Inflammatory macrophage treated with lipopolysaccharide for 1 hour (primary cell): ENCODE data around the gene ZSCAN25.
"Not testable (repeated sequence)": the region's sequence is repeated elsewhere in the genome, so short reads cannot be mapped to it uniquely, and the experiment has no call there.

Experiments used
- DNase-seq, 2 donors: peaks; one replicate each; pipeline ENCODE4 v3.0.0-alpha.2; 2020 to 2022

ZSCAN25 gene

GRCh38 chr7:99651290-99651689 lies 34.5 kb downstream of the ZSCAN25 start:
- DNase-seq, result no peak

GRCh38 chr7:99652671-99653070 lies 35.9 kb downstream of the ZSCAN25 start:
- no peak for DNase-seq

- not testable (repeated sequence) for DNase-seq
Measured at GRCh38 chr7:99653269-99653668, 36.5 kb downstream of the ZSCAN25 start.

GRCh38 chr7:99653754-99654153 lies 37.0 kb downstream of the ZSCAN25 start:
- no peak for DNase-seq

- not testable (repeated sequence) for DNase-seq
Measured at GRCh38 chr7:99654626-99655025, 37.9 kb downstream of the ZSCAN25 start.

- not testable (repeated sequence) for DNase-seq
Measured at GRCh38 chr7:99657879-99658278, 41.1 kb downstream of the ZSCAN25 start.

GRCh38 chr7:99665312-99666012 lies 48.7 kb downstream of the ZSCAN25 start:
- peak; percentile 61 to 64 for DNase-seq

- peak; percentile 86 to 90 for DNase-seq
Measured at GRCh38 chr7:99666013-99666395, 49.3 kb downstream of the ZSCAN25 start.

GRCh38 chr7:99667179-99667578 lies 50.4 kb downstream of the ZSCAN25 start:
- no peak for DNase-seq

- no peak for DNase-seq
Measured at GRCh38 chr7:99668541-99668940, 51.8 kb downstream of the ZSCAN25 start.

GRCh38 chr7:99669782-99670181 lies 53.0 kb downstream of the ZSCAN25 start:
- peak; percentile 58 to 71 for DNase-seq

- no peak for DNase-seq
Measured at GRCh38 chr7:99672573-99672972, 55.8 kb downstream of the ZSCAN25 start.

- DNase-seq, result no peak
Measured at GRCh38 chr7:99674995-99675742, 58.4 kb downstream of the ZSCAN25 start.

GRCh38 chr7:99677013-99677647 lies 60.4 kb downstream of the ZSCAN25 start:
- no peak for DNase-seq

- no peak for DNase-seq
Measured at GRCh38 chr7:99677648-99678045, 60.9 kb downstream of the ZSCAN25 start.

GRCh38 chr7:99679032-99679399 lies 62.3 kb downstream of the ZSCAN25 start:
- peak; percentile 57 to 67 for DNase-seq

GRCh38 chr7:99679400-99680191 lies 62.9 kb downstream of the ZSCAN25 start, which contains the start of gene CYP3A5:
Gene CYP3A5, minus strand, starts transcription at chr7:99679996. Its CDS starts 100 bp downstream, at chr7:99679896.
- no peak for DNase-seq
